H1 (cell line): Measurements from ENCODE around the gene P2RY13. TPM values are rescaled to one million over a fixed set of nuclear protein-coding genes. Genes with fewer than 3 reads are reported as not detected.

Source experiments
- BACH1 ChIP-seq: IDR thresholded peaks from 2 replicates; pipeline ENCODE4 v1.6.1; 2012; ENCODE audit warnings: low read length, improper control_type of control experiment
- BCL11A ChIP-seq, 2 experiments: IDR thresholded peaks; one replicate each; pipeline ENCODE4 v1.6.1; 2011; ENCODE audit warnings: low read depth in 2 of 2, low read length in 2 of 2, mild to moderate bottlenecking in 2 of 2
- CBX8 ChIP-seq: fragments of 300-800, 300-1000 bp; sonication (generic); IDR thresholded peaks from 2 replicates; pipeline ENCODE4 v1.7.1; 2016; ENCODE audit warnings: low read depth, low read length, borderline replicate concordance
- CHD1 ChIP-seq: IDR thresholded peaks from 2 replicates; pipeline ENCODE4 v1.6.1; 2012; ENCODE audit warnings: low read depth, low read length, improper control_type of control experiment
- HDAC6 ChIP-seq: IDR thresholded peaks from one replicate; pipeline ENCODE4 v1.7.1; 2012; ENCODE audit warnings: low read depth, mild to moderate bottlenecking, inconsistent platforms, low read length, moderate library complexity
- KDM5A ChIP-seq: fragments of 200-600 bp; IDR thresholded peaks from 2 replicates; pipeline ENCODE4 v1.7.1; 2012; ENCODE audit warnings: mild to moderate bottlenecking, low read length, inconsistent platforms, mixed read lengths
- MAX ChIP-seq: IDR thresholded peaks from 2 replicates; pipeline ENCODE4 v1.6.1; 2012; ENCODE audit warnings: inconsistent platforms
- SIRT6 ChIP-seq: IDR thresholded peaks from one replicate; pipeline ENCODE4 v1.7.1; 2012; ENCODE audit warnings: low read length, inconsistent platforms
- polyA plus RNA-seq, 7 experiments: library from polyadenylated mRNA; depleted of rRNA in 3 of 7; stranded (reverse) in 5 of 7; unstranded in 2 of 7; fragments of >200 nt in 5 of 7; fragments of 200-250 nt in 2 of 7; gene quantifications; 1 replicate in 5 of 7; 2 replicates in 1 of 7; 4 replicates in 1 of 7; pipeline versions ENCODE4 v1.2.1 to v1.2.3, GENCODE V29; 2011 to 2013; ENCODE audit warnings: missing spikeins in 2 of 7, mixed read lengths in 2 of 7
- total RNA-seq: library from RNA; stranded (reverse); fragmentation: NEBNext Ultra II Directional; extraction: Animal tissue kit (Norgen Biotek cat#: 25700); gene quantifications from 2 replicates; pipeline ENCODE4 v1.2.1, GENCODE V29; 2021
- TF ChIP-seq, protein P1 (sequence below): fragments of 300-600 bp; sonication (generic); IDR thresholded peaks from 2 replicates; pipeline ENCODE4 v1.7.1; 2012; ENCODE audit warnings: low read length, moderate library complexity, mild to moderate bottlenecking, inconsistent platforms; ENCODE audit not compliant: insufficient replicate concordance
- TF ChIP-seq, protein P2 (sequence below): IDR thresholded peaks from 2 replicates; pipeline ENCODE4 v1.6.1; 2012; ENCODE audit warnings: low read length, inconsistent platforms

Gene P2RY13
- total and polyA plus RNA-seq, 2 of the 8 experiments (the other 6 are each of a cell fraction or from before 2014, with no cell fraction given), result not detected

- TF ChIP-seq, protein P1, sequence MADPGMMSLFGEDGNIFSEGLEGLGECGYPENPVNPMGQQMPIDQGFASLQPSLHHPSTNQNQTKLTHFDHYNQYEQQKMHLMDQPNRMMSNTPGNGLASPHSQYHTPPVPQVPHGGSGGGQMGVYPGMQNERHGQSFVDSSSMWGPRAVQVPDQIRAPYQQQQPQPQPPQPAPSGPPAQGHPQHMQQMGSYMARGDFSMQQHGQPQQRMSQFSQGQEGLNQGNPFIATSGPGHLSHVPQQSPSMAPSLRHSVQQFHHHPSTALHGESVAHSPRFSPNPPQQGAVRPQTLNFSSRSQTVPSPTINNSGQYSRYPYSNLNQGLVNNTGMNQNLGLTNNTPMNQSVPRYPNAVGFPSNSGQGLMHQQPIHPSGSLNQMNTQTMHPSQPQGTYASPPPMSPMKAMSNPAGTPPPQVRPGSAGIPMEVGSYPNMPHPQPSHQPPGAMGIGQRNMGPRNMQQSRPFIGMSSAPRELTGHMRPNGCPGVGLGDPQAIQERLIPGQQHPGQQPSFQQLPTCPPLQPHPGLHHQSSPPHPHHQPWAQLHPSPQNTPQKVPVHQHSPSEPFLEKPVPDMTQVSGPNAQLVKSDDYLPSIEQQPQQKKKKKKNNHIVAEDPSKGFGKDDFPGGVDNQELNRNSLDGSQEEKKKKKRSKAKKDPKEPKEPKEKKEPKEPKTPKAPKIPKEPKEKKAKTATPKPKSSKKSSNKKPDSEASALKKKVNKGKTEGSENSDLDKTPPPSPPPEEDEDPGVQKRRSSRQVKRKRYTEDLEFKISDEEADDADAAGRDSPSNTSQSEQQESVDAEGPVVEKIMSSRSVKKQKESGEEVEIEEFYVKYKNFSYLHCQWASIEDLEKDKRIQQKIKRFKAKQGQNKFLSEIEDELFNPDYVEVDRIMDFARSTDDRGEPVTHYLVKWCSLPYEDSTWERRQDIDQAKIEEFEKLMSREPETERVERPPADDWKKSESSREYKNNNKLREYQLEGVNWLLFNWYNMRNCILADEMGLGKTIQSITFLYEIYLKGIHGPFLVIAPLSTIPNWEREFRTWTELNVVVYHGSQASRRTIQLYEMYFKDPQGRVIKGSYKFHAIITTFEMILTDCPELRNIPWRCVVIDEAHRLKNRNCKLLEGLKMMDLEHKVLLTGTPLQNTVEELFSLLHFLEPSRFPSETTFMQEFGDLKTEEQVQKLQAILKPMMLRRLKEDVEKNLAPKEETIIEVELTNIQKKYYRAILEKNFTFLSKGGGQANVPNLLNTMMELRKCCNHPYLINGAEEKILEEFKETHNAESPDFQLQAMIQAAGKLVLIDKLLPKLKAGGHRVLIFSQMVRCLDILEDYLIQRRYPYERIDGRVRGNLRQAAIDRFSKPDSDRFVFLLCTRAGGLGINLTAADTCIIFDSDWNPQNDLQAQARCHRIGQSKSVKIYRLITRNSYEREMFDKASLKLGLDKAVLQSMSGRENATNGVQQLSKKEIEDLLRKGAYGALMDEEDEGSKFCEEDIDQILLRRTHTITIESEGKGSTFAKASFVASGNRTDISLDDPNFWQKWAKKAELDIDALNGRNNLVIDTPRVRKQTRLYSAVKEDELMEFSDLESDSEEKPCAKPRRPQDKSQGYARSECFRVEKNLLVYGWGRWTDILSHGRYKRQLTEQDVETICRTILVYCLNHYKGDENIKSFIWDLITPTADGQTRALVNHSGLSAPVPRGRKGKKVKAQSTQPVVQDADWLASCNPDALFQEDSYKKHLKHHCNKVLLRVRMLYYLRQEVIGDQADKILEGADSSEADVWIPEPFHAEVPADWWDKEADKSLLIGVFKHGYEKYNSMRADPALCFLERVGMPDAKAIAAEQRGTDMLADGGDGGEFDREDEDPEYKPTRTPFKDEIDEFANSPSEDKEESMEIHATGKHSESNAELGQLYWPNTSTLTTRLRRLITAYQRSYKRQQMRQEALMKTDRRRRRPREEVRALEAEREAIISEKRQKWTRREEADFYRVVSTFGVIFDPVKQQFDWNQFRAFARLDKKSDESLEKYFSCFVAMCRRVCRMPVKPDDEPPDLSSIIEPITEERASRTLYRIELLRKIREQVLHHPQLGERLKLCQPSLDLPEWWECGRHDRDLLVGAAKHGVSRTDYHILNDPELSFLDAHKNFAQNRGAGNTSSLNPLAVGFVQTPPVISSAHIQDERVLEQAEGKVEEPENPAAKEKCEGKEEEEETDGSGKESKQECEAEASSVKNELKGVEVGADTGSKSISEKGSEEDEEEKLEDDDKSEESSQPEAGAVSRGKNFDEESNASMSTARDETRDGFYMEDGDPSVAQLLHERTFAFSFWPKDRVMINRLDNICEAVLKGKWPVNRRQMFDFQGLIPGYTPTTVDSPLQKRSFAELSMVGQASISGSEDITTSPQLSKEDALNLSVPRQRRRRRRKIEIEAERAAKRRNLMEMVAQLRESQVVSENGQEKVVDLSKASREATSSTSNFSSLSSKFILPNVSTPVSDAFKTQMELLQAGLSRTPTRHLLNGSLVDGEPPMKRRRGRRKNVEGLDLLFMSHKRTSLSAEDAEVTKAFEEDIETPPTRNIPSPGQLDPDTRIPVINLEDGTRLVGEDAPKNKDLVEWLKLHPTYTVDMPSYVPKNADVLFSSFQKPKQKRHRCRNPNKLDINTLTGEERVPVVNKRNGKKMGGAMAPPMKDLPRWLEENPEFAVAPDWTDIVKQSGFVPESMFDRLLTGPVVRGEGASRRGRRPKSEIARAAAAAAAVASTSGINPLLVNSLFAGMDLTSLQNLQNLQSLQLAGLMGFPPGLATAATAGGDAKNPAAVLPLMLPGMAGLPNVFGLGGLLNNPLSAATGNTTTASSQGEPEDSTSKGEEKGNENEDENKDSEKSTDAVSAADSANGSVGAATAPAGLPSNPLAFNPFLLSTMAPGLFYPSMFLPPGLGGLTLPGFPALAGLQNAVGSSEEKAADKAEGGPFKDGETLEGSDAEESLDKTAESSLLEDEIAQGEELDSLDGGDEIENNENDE, result no peak
- no peak for TF ChIP-seq CHD1
- TF ChIP-seq, protein P2, sequence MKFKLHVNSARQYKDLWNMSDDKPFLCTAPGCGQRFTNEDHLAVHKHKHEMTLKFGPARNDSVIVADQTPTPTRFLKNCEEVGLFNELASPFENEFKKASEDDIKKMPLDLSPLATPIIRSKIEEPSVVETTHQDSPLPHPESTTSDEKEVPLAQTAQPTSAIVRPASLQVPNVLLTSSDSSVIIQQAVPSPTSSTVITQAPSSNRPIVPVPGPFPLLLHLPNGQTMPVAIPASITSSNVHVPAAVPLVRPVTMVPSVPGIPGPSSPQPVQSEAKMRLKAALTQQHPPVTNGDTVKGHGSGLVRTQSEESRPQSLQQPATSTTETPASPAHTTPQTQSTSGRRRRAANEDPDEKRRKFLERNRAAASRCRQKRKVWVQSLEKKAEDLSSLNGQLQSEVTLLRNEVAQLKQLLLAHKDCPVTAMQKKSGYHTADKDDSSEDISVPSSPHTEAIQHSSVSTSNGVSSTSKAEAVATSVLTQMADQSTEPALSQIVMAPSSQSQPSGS, result no peak
- no peak for TF ChIP-seq BACH1
- no peak for TF ChIP-seq HDAC6
- no peak for TF ChIP-seq BCL11A (IDR thresholded peaks at IDR 0.05; ENCODE audit: low read depth in 2 of 2, low read length in 2 of 2)
- no peak for TF ChIP-seq KDM5A
- TF ChIP-seq MAX, result no peak
- no peak for TF ChIP-seq SIRT6
- TF ChIP-seq CBX8, result no peak
Measured at GRCh38 chr3:151351219-151351618, 21.9 kb upstream of the P2RY13 start (continued).
